H54 (cell line): ENCODE data around the gene GOSR2.
A peak's percentile ranks its signal among the peaks of the same experiment; 100 is the strongest.

Source experiments
- DNase-seq: peaks from one replicate; pipeline ENCODE4 v3.0.0; 2011; ENCODE audit warnings: low spot score, mixed read lengths; ENCODE audit not compliant: insufficient read length
- FAIRE-seq: peaks from 3 replicates; lab custom pipeline; 2011; peaks lifted over from hg19 to GRCh38; lab: Jason Lieb, UNC
- POLR2A ChIP-seq: IDR thresholded peaks from 2 replicates; pipeline ENCODE4 v1.6.1; 2011; ENCODE audit warnings: low read depth, mild to moderate bottlenecking, low read length

Gene GOSR2

DNA sequence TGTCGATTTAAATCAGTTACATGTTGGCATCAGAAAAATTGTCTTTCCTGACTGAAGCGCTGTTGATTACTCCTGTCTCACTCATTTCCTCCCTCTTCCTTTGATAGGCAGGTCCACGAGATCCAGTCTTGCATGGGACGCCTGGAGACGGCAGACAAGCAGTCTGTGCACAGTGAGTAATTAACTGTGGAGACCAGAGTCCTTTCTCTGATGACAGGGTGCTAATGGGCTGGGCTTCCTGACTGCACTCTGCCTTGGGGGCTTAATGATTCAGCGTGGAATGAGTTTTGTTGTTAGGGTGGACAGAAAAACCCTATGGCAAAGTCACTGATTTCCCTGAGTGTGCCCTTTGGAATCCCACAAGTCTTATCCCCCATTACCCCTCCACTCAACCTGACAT is 6.5 kb downstream of the GOSR2 start:
- no peak for FAIRE-seq
- TF ChIP-seq POLR2A, result no peak
- DNase-seq, result no peak

DNA sequence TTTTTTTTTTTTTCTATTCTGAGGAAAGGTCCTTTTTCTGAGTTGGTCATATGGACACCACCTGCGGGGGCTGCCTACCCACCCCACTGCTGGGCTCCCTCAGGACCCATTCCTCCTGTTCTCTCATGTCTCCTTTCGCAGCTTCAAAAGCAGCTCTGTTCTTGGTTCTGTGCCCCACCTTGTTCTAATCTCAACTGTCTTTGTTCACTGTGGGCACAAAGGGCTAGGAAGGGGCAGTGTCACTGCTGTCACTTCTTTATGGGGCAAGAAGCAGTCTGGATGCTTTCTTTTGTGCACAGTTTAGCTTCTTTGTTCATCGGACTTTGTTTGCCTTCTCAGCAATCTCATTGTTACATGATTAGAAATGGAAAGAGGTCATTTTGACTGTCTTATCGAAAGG is 7.1 kb downstream of the GOSR2 start:
- no peak for DNase-seq
- no peak for FAIRE-seq
- no peak for TF ChIP-seq POLR2A

DNA sequence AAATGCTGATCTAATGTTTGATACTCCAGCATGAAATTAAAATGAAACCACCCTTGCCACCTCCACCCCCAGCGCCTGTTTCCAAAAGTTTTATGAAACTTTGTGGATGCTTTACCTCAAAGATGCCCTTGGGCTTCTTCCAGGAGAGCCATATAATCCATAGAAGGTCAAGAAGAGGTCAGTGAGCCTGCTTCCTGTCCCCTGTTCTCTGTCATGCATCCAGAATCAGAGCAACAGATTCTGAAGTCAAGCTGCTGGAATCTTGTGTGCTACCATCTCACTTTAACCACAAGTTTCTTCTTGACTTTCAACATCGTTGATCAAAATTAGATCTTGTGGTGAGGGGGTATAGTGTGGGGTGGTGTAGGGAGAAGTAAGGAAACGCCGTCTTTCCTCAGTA is 8.6 kb downstream of the GOSR2 start:
- TF ChIP-seq POLR2A, result no peak
- no peak for FAIRE-seq
- DNase-seq, result no peak

- no peak for TF ChIP-seq POLR2A
- DNase-seq, result no peak
- no peak for FAIRE-seq
Observed at GRCh38 chr17:46935658-46936266, 12.8 kb downstream of the GOSR2 start.

GRCh38 chr17:46940692-46941404 is 17.9 kb downstream of the GOSR2 start:
- no peak for TF ChIP-seq POLR2A
- DNase-seq (peak; percentile 82), FAIRE-seq (no peak)

DNA sequence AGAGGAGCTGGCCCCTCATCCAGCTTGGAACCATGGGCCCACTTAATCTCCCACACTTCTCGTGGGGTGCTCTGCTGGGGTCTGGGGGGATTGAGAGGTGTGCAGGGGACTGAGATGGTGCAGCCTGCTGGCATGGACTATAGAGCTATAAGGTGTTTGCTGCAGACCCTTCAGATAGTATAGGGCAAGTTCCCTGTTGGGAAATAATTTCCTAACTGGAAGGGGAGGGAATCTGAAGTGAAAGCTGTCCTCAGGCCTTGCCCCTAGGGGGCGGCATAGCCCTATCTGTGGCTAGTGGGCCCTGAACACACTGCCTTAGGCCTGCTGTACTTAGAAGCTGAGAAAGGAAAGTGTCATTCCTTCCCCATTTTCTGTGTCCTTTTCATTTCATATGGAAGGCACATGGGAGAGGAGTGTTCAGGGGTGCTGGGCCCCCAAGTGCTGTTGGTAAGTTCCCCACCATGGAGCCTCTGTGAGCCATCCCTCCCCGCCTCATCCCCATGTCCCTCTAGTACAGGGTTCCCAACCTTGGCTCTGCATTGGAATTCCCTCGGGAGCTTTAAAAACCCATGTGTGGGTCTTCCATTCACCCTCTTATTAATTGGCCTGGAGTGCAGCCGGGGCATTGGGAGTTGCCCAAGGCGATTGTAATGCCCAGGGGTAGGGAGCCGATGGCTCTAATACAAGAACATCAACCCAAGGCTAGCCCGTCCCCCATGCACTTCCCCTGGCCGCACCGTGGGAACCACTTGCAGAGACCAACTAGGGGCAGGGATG is 19.7 kb downstream of the GOSR2 start:
- FAIRE-seq, result no peak
- TF ChIP-seq POLR2A, result no peak
- peak; percentile 84 for DNase-seq

GRCh38 chr17:46943218-46943500 is 20.2 kb downstream of the GOSR2 start:
- DNase-seq (no peak), FAIRE-seq (no peak)
- TF ChIP-seq POLR2A, result no peak

- FAIRE-seq, result no peak
- TF ChIP-seq POLR2A, result no peak
- no peak for DNase-seq
Observed at GRCh38 chr17:46943501-46944393, 20.8 kb downstream of the GOSR2 start.

GRCh38 chr17:46944931-46945330 is 22.0 kb downstream of the GOSR2 start:
- TF ChIP-seq POLR2A, result no peak
- FAIRE-seq (no peak), DNase-seq (no peak)

- no peak for FAIRE-seq
- no peak for DNase-seq
- TF ChIP-seq POLR2A, result no peak
Observed at GRCh38 chr17:46947216-46947615, 24.3 kb downstream of the GOSR2 start.

DNA sequence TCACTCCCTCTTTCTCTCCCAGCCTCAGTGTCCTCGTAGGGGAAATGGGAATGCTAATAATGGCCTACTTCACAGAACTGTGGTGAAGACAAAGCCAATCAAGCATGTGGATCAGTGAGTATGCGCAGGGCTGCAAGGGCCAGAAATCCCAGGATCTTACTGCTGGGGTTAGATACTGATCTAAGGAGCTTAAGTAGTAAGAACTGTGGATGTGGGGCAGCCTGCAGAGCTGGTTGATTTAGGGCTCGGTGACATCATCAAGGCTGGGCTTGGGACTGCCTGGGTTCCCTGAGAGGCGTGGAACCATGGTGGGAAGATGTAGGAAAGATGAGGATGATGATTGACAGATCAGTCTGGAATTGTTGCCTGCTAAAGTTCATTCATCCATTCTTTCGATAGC is 25.6 kb downstream of the GOSR2 start:
- DNase-seq (no peak), FAIRE-seq (no peak)
- TF ChIP-seq POLR2A, result no peak

DNA sequence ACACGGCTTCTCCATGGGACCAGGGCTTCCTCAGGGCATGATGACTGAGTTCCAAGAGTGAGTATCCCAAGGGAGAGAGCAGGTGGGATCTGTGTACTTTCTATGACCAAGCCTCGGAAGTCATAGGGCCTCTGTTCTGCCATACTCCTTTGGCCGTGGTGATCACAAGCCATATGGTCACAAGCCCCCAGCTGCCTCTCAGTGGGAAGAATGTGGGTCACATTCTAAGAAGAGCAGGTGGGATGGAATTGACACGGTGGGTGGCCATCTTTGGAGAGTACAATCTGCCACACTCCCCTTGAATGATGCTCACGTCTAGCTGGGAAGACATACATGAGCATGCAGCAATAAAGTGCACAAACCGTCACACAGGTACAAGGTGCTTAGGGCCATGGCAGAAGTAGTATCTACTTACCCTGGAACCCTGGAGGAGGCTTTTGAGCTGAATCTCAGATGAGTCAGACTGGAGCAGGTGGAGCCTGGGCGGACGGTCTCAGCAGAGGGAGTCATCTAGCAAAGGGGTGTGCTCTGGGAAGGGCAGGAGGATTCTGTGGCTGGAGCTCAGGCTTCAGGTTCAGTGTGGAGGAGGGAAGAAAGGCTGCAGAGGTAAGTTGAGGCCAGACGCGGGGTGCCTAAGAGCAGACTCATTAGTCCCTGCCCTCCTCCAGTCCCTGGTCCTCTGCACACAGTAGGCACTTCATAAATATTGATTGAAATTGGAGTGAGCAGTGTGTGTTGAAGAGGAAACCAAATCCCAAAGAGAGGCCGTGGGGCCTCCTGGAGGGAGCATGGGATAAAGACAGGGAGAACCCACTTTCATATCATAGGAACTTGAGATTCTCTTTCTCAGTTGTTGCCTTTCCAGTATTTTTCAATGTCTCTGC is 26.6 kb downstream of the GOSR2 start:
- FAIRE-seq (peak; percentile 55), DNase-seq (peak; percentile 90)
- no peak for TF ChIP-seq POLR2A

- no peak for TF ChIP-seq POLR2A
- FAIRE-seq (no peak), DNase-seq (no peak)
Observed at GRCh38 chr17:46950342-46950996, 27.5 kb downstream of the GOSR2 start.
